GM19372 (cell line): Measurements from ENCODE around the gene GPSM1.

ENCODE experiments used
- ATAC-seq: cut with Tn5 transposase; IDR thresholded peaks from one replicate; pipeline ENCODE4 v1.9.1; 2021; ENCODE audit warnings: mild to moderate bottlenecking, low read depth, moderate library complexity; ENCODE audit not compliant: unreplicated experiment

GPSM1 gene

DNA sequence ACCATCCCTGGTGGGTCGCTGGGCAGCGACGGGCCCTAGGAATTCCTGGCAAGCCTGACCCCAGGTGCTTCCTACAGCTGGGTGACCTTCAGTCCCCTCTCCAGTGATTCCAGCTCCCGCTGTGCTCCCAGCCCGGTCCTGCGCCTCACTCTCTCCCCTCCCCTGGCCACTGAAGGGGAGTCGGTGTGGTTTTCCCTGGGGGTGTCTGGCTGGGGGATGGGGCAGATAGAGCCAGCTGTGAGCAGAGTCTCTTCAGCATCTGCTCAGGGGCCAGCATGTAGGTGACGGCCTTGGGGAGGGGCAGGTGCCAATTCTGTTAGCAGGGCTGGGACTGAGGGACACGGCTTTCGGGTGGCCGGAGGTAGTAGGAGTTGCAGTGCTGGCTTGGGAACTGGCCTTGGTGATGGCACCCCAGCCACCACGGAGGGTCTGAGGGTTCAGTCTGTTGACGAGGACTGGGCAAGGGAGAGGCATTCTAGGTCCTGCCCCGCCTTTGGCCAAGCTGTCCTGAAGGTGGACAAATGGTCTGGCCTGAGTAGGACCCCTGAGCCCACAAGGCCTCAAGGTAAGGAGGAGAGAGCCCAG, 3.2 kb downstream of the GPSM1 start:
- ATAC-seq: no peak

GRCh38 chr9:136331030-136331429, 3.7 kb downstream of the GPSM1 start:
- no peak for ATAC-seq

DNA sequence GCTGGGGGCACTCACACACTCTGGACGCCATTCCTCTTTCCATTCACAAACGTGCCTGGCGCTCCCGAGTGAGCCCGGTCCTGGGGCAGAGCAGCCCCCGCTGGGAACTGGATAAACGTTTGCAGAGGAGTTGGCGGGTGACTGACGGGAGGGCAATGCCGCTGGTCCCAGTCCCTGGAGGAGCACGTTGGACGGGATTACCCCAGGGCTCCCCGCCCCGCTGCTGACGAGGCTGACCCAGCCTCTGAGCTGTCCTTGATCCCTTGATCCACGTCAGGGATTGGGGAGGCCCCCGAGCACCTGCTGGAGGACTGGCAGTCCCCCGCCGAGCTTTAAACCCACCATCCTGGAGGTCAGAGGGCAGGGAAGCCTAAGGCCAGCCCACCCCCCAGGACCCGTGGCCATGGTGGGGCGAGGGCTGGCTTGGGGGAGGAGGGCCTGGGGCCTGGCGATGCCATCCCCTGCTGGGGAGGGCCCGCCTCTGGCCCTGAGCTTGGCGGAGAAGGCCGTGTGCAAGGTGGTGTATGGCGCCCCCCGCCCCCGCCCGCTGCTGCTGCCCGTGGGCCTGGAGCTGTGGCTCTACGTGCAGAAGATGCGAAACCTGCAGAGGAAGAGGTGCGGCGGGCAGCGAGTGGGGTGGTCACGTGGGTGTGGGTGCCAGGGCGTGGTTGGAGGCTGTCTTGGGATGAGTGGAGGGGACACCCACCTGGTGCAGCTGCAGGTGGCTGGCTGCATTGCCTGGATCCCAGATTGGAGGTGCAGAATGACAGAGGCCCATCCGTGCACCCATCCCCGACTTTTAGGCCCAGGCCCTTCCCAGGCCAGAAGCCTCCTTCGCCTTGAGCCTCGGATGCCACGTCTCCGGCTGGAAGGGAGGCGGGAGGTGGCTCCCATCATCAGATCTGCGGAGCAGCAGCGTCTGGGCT, 4.5 kb downstream of the GPSM1 start:
- ATAC-seq: no peak

- no peak for ATAC-seq
Measured at GRCh38 chr9:136332482-136332983, 5.2 kb downstream of the GPSM1 start.

DNA sequence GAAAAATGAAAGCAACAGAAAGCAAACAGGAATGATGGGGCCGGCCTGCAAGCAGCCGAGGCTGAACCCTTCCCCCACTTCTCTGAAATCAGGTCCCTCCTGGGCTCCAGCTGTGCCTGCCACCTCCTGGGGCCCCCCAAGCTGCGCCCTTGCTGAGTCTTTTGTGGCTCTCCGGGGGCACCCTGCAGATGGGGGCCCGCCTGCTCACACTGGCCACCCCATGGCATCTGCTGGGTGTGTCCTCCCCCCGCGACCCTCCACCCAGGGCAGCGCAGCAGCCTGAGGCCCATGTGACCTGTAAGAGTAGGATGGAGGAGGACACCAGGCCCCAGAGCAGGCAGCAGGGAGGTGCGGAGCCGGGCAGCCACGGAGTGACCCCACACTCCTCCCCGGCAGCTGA, 5.7 kb downstream of the GPSM1 start:
- no peak for ATAC-seq

DNA sequence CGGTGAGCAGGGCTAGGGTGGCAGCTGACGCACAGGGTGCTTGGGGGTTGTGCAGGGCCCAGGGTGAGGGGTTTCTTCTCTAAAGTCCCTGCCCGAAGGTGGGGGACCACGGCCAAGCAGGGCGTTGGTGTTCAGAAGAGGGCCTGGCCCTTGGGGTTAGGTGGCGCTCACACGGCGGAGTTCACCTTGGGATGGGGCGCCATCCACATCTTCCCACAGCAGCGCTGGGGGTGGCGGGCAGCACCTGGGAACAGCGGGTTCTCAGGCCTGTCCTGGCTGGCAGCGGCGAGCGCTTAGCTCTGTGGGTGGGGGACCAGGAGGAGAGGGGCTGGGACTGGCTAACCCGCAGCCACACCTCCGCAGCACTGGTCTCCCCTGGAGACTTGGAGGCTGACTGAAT, 6.1 kb downstream of the GPSM1 start:
- no peak for ATAC-seq

DNA sequence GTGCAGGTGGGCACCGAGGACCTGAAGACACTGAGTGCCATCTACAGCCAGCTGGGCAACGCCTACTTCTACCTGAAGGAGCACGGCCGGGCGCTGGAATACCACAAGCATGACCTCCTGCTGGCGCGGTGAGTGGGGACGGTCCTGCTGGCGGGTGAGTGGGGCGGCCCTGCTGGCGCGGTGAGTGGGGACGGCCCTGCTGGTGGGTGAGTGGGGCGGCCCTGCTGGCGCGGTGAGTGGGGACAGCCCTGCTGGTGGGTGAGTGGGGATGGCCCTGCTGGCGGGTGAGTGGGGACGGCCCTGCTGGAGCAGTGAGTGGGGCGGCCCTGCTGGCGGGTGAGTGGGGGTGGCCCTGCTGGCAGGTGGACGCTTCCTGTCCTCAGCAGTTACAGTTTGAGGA, 7.2 kb downstream of the GPSM1 start:
- no peak for ATAC-seq

GRCh38 chr9:136335296-136336155, 8.2 kb downstream of the GPSM1 start:
- no peak for ATAC-seq

DNA sequence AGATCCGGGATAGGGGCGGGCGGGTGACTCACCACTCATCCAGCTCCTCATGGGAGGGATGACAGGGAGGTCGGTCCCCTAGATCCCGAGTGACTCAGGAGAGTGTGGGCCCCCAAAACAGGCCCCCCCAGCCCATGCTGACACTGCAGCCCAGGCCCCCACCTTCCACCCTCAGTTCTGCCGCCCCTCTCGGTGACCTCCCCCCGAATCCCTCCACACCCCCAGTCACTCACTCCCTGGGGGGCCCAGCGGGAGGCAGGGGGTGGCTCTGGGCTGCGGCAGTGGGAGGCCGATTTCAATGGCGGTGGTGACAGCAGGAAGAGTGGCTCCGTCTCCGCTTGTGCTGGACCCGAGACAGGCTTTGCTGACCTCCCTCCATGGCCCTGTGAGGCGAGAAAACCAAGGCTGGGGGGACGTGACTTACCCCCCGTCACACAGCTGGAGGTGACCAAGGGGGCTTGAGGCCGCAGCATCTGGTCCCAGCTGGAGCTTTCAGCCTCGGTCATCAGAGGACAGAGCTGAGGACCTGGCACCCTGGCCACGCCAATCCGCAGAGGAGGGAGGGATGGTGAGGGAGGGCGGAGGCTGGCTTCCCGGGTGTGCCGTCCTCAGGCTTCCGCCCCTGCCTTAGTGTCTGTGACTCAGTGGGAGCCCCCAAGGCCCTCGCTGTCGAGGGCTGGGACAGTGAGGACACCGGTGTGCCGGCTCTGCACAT, 9.0 kb downstream of the GPSM1 start:
- no peak for ATAC-seq

- ATAC-seq: no peak
Measured at GRCh38 chr9:136336881-136337280, 9.5 kb downstream of the GPSM1 start.

DNA sequence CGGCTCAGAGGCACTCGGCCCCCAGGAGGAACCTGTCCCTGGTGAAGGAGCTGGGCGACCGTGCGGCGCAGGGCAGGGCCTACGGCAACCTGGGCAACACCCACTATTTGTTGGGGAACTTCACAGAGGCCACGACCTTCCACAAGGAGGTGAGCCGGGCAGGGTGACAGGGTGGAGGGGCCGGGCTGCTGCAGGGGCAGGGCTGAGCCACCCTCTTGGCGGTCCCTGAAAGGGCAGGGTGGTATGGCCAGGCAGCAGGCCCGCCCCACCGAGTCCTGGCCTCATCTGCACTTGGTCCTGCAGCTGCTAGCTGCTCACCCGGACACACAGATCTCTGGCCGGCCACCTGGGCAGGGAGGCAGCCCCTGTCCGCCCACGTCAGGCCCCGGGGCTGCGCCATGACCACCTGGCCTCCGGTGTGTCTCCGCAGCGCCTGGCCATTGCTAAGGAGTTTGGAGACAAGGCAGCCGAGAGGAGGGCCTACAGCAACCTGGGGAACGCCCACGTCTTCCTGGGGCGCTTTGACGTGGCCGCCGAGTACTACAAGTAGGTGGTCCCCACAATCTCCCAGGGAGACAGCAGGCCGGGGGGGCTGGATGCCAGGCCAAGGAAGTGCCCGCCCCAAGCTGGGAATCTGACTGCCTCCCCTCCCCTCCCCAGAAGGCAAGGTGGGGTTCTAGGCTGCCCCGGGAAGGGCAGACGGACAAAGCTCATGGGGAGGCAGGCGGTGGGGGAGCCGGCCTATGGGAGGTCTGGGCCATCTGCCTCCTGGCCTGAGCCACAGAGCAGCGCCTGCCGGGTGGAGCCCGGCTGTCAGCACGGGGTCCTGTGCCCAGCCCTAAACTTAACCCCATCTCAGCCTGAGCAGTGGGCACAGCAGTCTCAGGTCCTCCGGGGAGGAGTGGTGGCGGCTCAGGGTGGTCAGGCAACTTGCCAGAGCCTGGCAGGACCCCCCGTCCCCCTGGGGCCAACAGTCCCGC, 10.4 kb downstream of the GPSM1 start:
- ATAC-seq: no peak

DNA sequence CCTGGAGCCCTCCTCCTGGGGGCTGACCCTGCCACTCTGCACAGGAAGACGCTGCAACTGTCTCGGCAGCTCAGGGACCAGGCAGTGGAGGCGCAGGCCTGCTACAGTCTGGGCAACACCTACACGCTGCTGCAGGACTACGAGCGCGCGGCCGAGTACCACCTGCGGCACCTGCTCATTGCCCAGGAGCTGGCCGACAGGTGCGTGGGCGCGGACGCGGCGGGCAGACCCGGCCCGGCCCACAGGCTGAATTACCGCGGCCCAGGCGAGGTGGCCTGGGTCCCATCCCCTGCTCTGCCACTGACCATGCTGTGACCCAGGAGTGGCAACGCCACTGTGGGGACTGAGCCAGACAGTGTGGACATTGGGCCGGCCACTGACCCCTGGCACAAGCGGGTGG, 11.2 kb downstream of the GPSM1 start:
- ATAC-seq: no peak

DNA sequence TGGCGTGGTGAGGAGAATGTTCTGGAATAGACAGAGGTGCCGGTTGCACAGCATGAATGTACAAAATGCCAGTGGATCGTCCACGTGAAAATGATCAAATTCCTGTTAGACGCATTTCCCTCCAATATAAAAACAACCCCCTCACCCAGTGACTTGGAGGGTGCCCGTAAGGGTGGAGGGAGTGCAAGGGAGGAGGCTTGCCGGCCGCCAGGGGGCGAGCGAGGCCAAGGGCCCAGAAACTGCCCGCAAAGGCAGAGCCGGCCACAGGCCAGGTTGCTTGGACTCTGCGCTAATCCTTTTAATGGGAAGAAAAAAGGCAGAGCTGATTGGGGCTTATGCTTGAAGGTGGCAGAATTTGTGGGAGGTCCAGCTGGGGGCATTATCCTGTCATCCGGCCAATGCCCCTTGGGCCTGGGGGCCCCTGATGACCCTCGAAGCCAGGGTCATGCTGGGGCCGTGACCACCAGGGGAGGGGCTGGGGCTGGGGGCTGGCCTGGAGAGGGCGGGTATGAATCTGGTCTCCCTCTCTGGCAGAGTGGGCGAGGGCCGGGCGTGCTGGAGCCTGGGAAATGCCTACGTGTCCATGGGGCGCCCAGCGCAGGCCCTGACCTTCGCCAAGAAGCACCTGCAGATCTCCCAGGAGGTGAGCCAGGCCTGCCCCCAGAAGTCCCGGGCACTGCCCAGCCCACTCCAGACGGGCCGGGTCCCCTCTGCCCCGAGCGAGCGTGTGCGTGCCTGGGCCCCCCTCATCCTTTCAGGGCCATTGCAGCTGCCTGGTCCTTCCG, 12.0 kb downstream of the GPSM1 start:
- no peak for ATAC-seq

DNA sequence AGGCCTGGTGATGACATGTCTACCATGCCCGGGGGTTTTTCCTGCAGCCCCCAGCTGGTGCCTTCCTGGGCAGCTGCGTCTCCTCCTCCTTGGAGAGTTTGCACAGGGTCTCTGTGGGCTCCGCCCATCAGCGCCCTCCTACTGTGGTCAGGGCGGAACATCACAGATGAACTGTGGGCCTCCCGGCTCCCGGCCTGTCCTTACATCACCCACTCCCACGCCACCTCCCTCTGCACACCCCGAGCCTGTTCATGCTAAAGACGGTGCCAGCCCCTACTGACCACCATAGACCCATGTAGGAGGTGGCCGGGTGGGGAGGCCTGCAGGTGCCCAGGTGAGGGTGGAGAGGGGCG, 12.6 kb downstream of the GPSM1 start:
- ATAC-seq: no peak

- no peak for ATAC-seq
Measured at GRCh38 chr9:136340356-136341041, 13.2 kb downstream of the GPSM1 start.

- no peak for ATAC-seq
Measured at GRCh38 chr9:136341042-136341655, 13.8 kb downstream of the GPSM1 start.

DNA sequence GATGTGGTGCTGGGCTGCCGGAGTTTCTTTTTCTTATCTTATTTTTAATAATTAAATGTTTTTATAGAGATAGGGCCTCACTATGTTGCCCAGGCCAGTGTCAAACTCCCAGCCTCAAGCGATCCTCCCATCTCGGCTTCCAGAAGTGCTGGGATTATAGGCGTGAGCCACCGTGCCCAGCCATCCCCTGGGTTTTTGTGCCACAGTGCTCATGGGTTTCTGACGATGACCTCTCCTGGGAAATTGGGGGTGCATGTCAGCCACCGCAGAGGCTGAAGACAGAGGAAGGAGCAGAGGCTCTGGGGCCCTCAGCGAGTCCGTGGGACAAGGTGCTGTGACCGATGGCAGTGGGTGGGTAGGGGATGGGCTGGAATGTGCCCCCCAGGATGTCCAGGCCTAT, 14.4 kb downstream of the GPSM1 start:
- ATAC-seq: no peak
